Gastrocnemius medialis (tissue), 4 donors: ENCODE results near the gene PFKFB2. TPM values are rescaled to one million over a fixed set of nuclear protein-coding genes. Genes with fewer than 3 reads are reported as not detected.

Experiments used
- ATAC-seq, 2 donors: fragments of 150-250 bp; one replicate each; pipeline ENCODE4 v1.9.1; 2016
- DNase-seq, 2 donors: peaks; one replicate each; pipeline ENCODE4 v3.0.0-alpha.2; 2019
- H3K27ac ChIP-seq, 4 donors: fragments of 200-600 bp; sonication (generic); 1 replicate in 1 of 4; 2 replicates in 3 of 4; pipeline ENCODE4 v1.5.1; 2016 to 2018; ENCODE audit warnings: mild to moderate bottlenecking in 2 of 4, moderate library complexity in 1 of 4
- H3K27me3 ChIP-seq, 3 donors: fragments of 200-600 bp; sonication (generic) in 2 of 3; 1 replicate in 1 of 3; 2 replicates in 2 of 3; pipeline versions ENCODE4 v1.5.1 to v1.6.0; 2016 to 2019; ENCODE audit warnings: mild to moderate bottlenecking in 1 of 3, moderate library complexity in 1 of 3
- H3K36me3 ChIP-seq, 2 donors: fragments of 200-600 bp; sonication (generic) in 1 of 2; one replicate each; pipeline ENCODE4 v1.5.1; 2017 to 2018
- H3K4me1 ChIP-seq, 2 donors: fragments of 200-600 bp; sonication (generic) in 1 of 2; one replicate each; pipeline ENCODE4 v1.5.1; 2016 to 2017; ENCODE audit warnings: mild to moderate bottlenecking in 2 of 2
- H3K4me3 ChIP-seq, 4 donors: fragments of 200-600 bp; sonication (generic) in 3 of 4; 1 replicate in 1 of 4; 2 replicates in 3 of 4; pipeline ENCODE4 v1.5.1; 2016 to 2019; ENCODE audit warnings: mild to moderate bottlenecking in 2 of 4
- H3K9me3 ChIP-seq, 3 donors: fragments of 200-600 bp; sonication (generic) in 2 of 3; 1 replicate in 1 of 3; 2 replicates in 2 of 3; pipeline ENCODE4 v1.5.1; 2016 to 2019
- POLR2A ChIP-seq, 2 donors: fragments of 450-650 bp; IDR thresholded peaks; one replicate each; pipeline ENCODE4 v1.6.1; 2017; ENCODE audit warnings: antibody characterized with exemption in 2 of 2, mild to moderate bottlenecking in 2 of 2, moderate library complexity in 2 of 2
- in situ Hi-C, 4 donors: fragments of 200-750 bp; cut with MboI; loops; one replicate each; pipeline versions ENCODE4 v1.15.0 to v1.8.0; 2017; ENCODE audit warnings: low sequenced_read_pairs in 4 of 4
- intact Hi-C: fragments of 100-400 bp; cut with DNase I; formaldehyde crosslinking; loops from one replicate; pipeline ENCODE4 v1.15.1; 2023; ENCODE audit warnings: low total_unique reads
- total RNA-seq, 4 donors: library from RNA; depleted of rRNA; stranded (reverse); fragments of >200 nt; gene quantifications; one replicate each; pipeline versions ENCODE4 v1.1.0 to v1.2.3, GENCODE V29; 2016
- TF ChIP-seq, protein P1 (sequence below), 5 experiments: fragments of 450-650 bp in 3 of 5; fragments of 200-600 bp in 2 of 5; sonication (generic) in 2 of 5; IDR thresholded peaks in 4 of 5; conservative IDR thresholded peaks in 1 of 5; 1 replicate in 4 of 5; 2 replicates in 1 of 5; pipeline ENCODE4 v1.5.1; 2016 to 2019; ENCODE audit warnings: antibody characterized with exemption in 5 of 5, mild to moderate bottlenecking in 3 of 5, moderate library complexity in 3 of 5

Gene PFKFB2
- total RNA-seq, 4 donors from 2014 or later = 35.5 to 40.3 (median 37.6) TPM

GRCh38 chr1:207071426-207071825, 18.4 kb downstream of the PFKFB2 start:
- Histone ChIP-seq H3K9me3 (no peaks in the 10 kb centered on the region), H3K27ac (peak overlapping the region; percentile 22 to 88 (median 54)), H3K4me1 (peaks cover 3 to 14% of the 10 kb centered on the region in 2 donors), H3K36me3 (peaks cover 0 to 68% of the 10 kb centered on the region in 2 donors), H3K4me3 (no peak overlapping the region), H3K27me3 (no peaks in the 10 kb centered on the region)
- ATAC-seq = no peak
- in situ Hi-C loops = loop anchor here in 3 of 4 donors (10.0 to 25.0 kb wide), 3 partner anchors 333 to 716 kb away; partner anchors contain the start of gene DYRK3 (in 1 of the 3)
- no peak for TF ChIP-seq POLR2A (IDR thresholded peaks at IDR 0.05)
- TF ChIP-seq, protein P1, sequence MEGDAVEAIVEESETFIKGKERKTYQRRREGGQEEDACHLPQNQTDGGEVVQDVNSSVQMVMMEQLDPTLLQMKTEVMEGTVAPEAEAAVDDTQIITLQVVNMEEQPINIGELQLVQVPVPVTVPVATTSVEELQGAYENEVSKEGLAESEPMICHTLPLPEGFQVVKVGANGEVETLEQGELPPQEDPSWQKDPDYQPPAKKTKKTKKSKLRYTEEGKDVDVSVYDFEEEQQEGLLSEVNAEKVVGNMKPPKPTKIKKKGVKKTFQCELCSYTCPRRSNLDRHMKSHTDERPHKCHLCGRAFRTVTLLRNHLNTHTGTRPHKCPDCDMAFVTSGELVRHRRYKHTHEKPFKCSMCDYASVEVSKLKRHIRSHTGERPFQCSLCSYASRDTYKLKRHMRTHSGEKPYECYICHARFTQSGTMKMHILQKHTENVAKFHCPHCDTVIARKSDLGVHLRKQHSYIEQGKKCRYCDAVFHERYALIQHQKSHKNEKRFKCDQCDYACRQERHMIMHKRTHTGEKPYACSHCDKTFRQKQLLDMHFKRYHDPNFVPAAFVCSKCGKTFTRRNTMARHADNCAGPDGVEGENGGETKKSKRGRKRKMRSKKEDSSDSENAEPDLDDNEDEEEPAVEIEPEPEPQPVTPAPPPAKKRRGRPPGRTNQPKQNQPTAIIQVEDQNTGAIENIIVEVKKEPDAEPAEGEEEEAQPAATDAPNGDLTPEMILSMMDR (IDR thresholded peaks at IDR 0.05 in 4 of 5, conservative IDR thresholded peaks at IDR 0.05 in 1 of 5) = no peak
- no peak for DNase-seq
- intact Hi-C loops = no loop called here

GRCh38 chr1:207072233-207072632, 19.2 kb downstream of the PFKFB2 start:
- DNase-seq = no peak
- H3K27me3 ChIP-seq = no peaks in the 10 kb centered on the region
- no peak for ATAC-seq
- H3K9me3 ChIP-seq = no peaks in the 10 kb centered on the region
- H3K4me1 ChIP-seq = peaks cover 11 to 21% of the 10 kb centered on the region in 2 donors
- H3K36me3 ChIP-seq = peaks cover 0 to 63% of the 10 kb centered on the region in 2 donors
- in situ Hi-C loops (loop anchor here in 3 of 4 donors (10.0 to 25.0 kb wide), 3 partner anchors 333 to 715 kb away; partner anchors contain the start of gene DYRK3 (in 1 of the 3)), intact Hi-C loops (no loop called here)
- H3K4me3 ChIP-seq = no peak overlapping the region
- H3K27ac ChIP-seq = peak overlapping the region in 3 of 4 donors; percentile 22 to 88 (median 28)
- TF ChIP-seq, protein P1 (IDR thresholded peaks at IDR 0.05 in 4 of 5, conservative IDR thresholded peaks at IDR 0.05 in 1 of 5) = no peak
- no peak for TF ChIP-seq POLR2A (IDR thresholded peaks at IDR 0.05)

DNA sequence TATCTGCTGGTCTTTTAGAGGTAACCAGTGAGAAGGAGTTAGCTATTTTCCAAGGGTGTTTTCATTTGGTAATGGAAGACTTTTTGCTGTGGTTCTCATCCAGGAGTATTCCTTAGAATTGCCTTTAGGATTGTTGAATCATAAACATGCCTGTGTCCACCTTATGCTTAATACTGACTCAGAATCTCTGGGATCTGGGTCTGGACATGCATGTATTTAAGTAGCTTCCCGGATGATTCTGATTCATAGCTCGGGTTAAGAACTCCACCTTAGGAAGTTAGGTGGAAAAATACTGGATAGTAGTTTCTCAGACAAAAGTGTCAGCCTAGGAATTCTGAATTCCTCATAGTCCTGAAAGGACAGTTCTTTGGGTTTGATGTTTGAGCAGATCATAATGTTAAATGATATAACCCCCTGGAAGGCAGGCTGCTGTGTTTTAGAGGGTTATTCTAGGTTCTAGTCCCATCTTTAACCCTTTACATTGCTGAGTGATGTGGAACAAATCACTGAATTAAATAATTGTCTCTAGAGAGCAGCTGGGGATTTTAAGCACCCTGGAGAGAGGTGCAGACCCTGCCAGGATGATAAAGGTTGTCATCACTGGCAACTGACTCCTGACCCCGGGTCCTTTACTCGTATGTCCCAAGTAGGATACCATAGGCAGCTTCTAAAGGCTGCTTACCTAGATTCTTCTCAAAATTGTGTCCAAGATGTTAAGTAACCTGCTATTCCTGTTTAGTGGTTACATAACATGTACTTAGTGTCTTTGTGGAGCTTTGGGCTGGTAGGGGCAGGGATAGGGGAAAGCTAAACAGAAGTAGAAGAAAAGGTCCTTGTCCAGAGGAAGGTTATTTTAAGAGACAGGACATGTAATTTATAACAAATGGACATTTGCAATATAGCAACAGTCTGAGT, 21.1 kb downstream of the PFKFB2 start:
- Histone ChIP-seq H3K27ac (peak overlapping the region in 1 of 4 donors; percentile 88), H3K36me3 (peaks cover 0 to 43% of the 10 kb centered on the region in 2 donors), H3K27me3 (no peaks in the 10 kb centered on the region), H3K4me3 (no peak overlapping the region), H3K4me1 (peaks cover 16 to 25% of the 10 kb centered on the region in 2 donors), H3K9me3 (no peaks in the 10 kb centered on the region)
- no peak for DNase-seq
- intact Hi-C loops = no loop called here
- in situ Hi-C loops = loop anchor here in 3 of 4 donors (10.0 to 25.0 kb wide), 3 partner anchors 331 to 713 kb away; partner anchors contain the start of gene DYRK3 (in 1 of the 3)
- no peak for ATAC-seq
- TF ChIP-seq, protein P1 (IDR thresholded peaks at IDR 0.05 in 4 of 5, conservative IDR thresholded peaks at IDR 0.05 in 1 of 5) = no peak
- no peak for TF ChIP-seq POLR2A (IDR thresholded peaks at IDR 0.05)

DNA sequence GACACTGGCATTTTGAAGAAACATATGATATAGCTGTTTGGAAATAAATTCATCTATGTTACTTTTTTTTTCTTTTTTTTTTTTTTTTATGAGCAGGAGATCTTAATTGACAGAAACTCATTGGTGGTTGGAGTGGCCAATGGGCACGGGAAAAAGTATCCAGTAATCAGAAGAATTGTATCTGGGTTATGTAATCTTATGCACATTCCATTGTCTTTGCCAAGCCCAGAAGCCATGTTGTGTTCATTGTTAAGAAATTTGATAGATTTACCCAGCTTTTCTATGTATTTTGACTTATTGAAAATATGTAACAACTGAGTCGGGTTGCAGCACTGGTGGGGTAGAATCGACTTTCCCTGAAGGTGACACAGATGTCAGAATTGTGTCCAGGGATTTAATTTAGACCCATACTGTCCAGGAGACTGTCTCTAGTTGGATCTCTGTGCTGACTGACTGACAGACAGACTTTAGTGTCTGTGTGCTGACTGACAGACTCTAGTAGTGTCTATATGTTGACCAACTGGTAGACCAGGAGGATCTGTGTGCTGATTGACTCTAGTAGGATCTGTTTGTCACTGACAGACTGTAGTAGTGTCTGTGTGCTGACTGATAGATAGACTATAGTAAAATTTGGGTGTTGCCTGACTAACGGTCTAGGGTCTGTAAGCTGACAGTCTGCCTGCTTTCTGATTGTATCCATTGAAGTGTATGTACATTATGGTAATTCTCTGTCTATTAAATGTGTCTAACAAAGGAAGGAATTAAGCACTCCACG, 23.3 kb downstream of the PFKFB2 start:
- Histone ChIP-seq H3K27me3 (no peaks in the 10 kb centered on the region), H3K4me3 (no peak overlapping the region), H3K4me1 (peaks cover 16 to 20% of the 10 kb centered on the region in 2 donors), H3K27ac (peak overlapping the region; percentile 4 to 72 (median 36)), H3K9me3 (no peaks in the 10 kb centered on the region), H3K36me3 (peaks cover 0 to 25% of the 10 kb centered on the region in 2 donors)
- in situ Hi-C loops (loop anchor here in 2 of 4 donors (5.0 to 10.0 kb wide), 2 partner anchors 34 to 328 kb away; no protein-coding TSS in a partner anchor), intact Hi-C loops (no loop called here)
- ATAC-seq (no peak), DNase-seq (no peak)
- TF ChIP-seq POLR2A (IDR thresholded peaks at IDR 0.05) = no peak
- TF ChIP-seq, protein P1 (IDR thresholded peaks at IDR 0.05 in 4 of 5, conservative IDR thresholded peaks at IDR 0.05 in 1 of 5) = no peak
